ENCODE measurements around the gene TMEM132C.

TMEM132C gene

DNA sequence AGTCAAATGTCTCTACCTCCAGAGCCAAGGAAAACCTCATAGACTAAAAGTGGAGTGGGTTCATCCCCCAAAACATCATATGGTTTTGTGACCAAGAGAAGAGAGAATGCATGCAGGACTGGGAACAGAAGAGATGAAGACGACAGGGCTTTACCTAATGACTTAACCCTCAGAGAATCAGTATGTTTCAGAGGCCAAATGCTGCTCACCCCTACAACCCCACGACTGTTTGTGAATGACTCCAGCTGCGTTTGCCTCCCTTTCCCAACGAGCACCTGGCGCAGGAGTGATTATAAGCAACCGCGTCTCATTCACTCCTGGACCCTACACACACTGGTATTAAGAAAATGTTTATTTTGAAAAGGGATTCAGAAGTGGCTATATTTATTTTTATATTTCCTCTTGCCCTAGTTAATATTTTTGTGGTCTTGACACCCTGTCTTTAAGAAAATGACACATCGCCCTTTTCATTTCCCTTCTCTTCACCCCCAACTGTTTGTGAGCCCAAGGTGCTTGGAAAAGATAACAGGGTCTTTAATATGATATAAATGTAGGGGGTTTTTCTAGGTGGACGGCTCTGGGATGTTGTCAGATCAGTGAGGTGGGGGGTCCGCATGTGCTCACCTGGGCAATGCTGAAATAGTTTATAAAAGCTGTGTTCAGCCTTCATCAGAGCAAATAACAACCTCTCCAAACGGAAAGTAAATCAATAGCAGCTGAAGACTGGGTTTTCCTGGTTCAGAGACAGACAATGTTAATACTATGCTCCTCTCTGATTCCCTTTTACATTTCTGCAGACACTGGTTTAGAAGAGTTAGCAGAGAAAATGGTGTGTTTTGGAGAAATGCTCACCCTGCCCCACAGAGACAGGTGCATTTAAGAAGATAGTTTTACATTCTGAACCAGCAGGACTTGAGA lies 479.1 kb downstream of the TMEM132C start:
- H3K4me3 ChIP-seq (ENCODE audit: low read length), result no peak overlapping the region
- H3K27me3 ChIP-seq (replicated peaks; ENCODE audit: insufficient read depth, low read length), result no peaks in the 10 kb centered on the region
- H3K79me2 ChIP-seq (ENCODE audit: low read length), result no peaks in the 10 kb centered on the region
- no peak overlapping the region for H3K4me2 ChIP-seq (ENCODE audit: low read depth, low read length)
- no peaks in the 10 kb centered on the region for H3K9me3 ChIP-seq (replicated peaks; ENCODE audit: insufficient read depth, low read length)
- DNase-seq, result no peak
- H3K9ac ChIP-seq (ENCODE audit: low read length), result no peak overlapping the region
- no peaks in the 10 kb centered on the region for H3F3A ChIP-seq (ENCODE audit: insufficient read depth, low read length)
- TF ChIP-seq CTCF (IDR thresholded peaks at IDR 0.05; ENCODE audit: low read length), result no peak
- no peak overlapping the region for H3K27ac ChIP-seq (ENCODE audit: low read length)
- H3K36me3 ChIP-seq (replicated peaks; ENCODE audit: insufficient read depth, low read length), result no peaks in the 10 kb centered on the region
- no peaks in the 10 kb centered on the region for H3K9me2 ChIP-seq (replicated peaks; ENCODE audit: insufficient read depth, low read length)
- H2AFZ ChIP-seq (ENCODE audit: low read length), result no peak overlapping the region
- H4K20me1 ChIP-seq (ENCODE audit: insufficient read depth, low read length), result no peaks in the 10 kb centered on the region
- no peaks in the 10 kb centered on the region for H3K4me1 ChIP-seq (ENCODE audit: low read length)

- Histone ChIP-seq H3K9me2 (replicated peaks; ENCODE audit: insufficient read depth, low read length) (no peaks in the 10 kb centered on the region), H3K4me1 (ENCODE audit: low read length) (no peaks in the 10 kb centered on the region), H4K20me1 (ENCODE audit: insufficient read depth, low read length) (no peaks in the 10 kb centered on the region), H3F3A (ENCODE audit: insufficient read depth, low read length) (no peaks in the 10 kb centered on the region), H3K4me3 (ENCODE audit: low read length) (no peak overlapping the region), H2AFZ (ENCODE audit: low read length) (no peak overlapping the region), H3K27ac (ENCODE audit: low read length) (no peak overlapping the region), H3K79me2 (ENCODE audit: low read length) (no peaks in the 10 kb centered on the region), H3K9ac (ENCODE audit: low read length) (no peak overlapping the region), H3K9me3 (replicated peaks; ENCODE audit: insufficient read depth, low read length) (no peaks in the 10 kb centered on the region), H3K36me3 (replicated peaks; ENCODE audit: insufficient read depth, low read length) (no peaks in the 10 kb centered on the region), H3K27me3 (replicated peaks; ENCODE audit: insufficient read depth, low read length) (no peaks in the 10 kb centered on the region), H3K4me2 (ENCODE audit: low read depth, low read length) (no peak overlapping the region)
- TF ChIP-seq CTCF (IDR thresholded peaks at IDR 0.05; ENCODE audit: low read length) (no peak), EZH2 (optimal IDR thresholded peaks at IDR 0.05; ENCODE audit: low read depth, low read length) (no peak), EZH2phosphoT487 (IDR thresholded peaks at IDR 0.05; ENCODE audit: low read length) (no peak)
- no peak for DNase-seq
Observed at GRCh38 chr12:128747441-128747840, 480.5 kb downstream of the TMEM132C start.

GRCh38 chr12:128752386-128752785 lies 485.4 kb downstream of the TMEM132C start:
- Histone ChIP-seq H3K4me1 (ENCODE audit: low read length) (no peaks in the 10 kb centered on the region), H3K36me3 (replicated peaks; ENCODE audit: insufficient read depth, low read length) (no peaks in the 10 kb centered on the region), H3K4me2 (ENCODE audit: low read depth, low read length) (no peak overlapping the region), H3K27me3 (replicated peaks; ENCODE audit: insufficient read depth, low read length) (no peaks in the 10 kb centered on the region), H2AFZ (ENCODE audit: low read length) (no peak overlapping the region), H3K9ac (ENCODE audit: low read length) (no peak overlapping the region), H3K9me2 (replicated peaks; ENCODE audit: insufficient read depth, low read length) (no peaks in the 10 kb centered on the region), H3K4me3 (ENCODE audit: low read length) (no peak overlapping the region), H3K79me2 (ENCODE audit: low read length) (no peaks in the 10 kb centered on the region), H4K20me1 (ENCODE audit: insufficient read depth, low read length) (no peaks in the 10 kb centered on the region), H3K9me3 (replicated peaks; ENCODE audit: insufficient read depth, low read length) (no peaks in the 10 kb centered on the region), H3F3A (ENCODE audit: insufficient read depth, low read length) (no peaks in the 10 kb centered on the region), H3K27ac (ENCODE audit: low read length) (no peak overlapping the region)
- DNase-seq, result no peak
- TF ChIP-seq EZH2phosphoT487 (IDR thresholded peaks at IDR 0.05; ENCODE audit: low read length) (no peak), CTCF (IDR thresholded peaks at IDR 0.05; ENCODE audit: low read length) (no peak), EZH2 (optimal IDR thresholded peaks at IDR 0.05; ENCODE audit: low read depth, low read length) (no peak)

Measured in MM.1S (cell line).